ENCODE measurements around the gene ZNF335. TPM values are rescaled to one million over a fixed set of nuclear protein-coding genes. Genes with fewer than 3 reads are reported as not detected.

Gene ZNF335
- total and polyA plus RNA-seq, 2 of the 13 experiments (the other 11 are each of a cell fraction or from before 2014, with no cell fraction given), result 9.7 to 13.7 TPM

DNA sequence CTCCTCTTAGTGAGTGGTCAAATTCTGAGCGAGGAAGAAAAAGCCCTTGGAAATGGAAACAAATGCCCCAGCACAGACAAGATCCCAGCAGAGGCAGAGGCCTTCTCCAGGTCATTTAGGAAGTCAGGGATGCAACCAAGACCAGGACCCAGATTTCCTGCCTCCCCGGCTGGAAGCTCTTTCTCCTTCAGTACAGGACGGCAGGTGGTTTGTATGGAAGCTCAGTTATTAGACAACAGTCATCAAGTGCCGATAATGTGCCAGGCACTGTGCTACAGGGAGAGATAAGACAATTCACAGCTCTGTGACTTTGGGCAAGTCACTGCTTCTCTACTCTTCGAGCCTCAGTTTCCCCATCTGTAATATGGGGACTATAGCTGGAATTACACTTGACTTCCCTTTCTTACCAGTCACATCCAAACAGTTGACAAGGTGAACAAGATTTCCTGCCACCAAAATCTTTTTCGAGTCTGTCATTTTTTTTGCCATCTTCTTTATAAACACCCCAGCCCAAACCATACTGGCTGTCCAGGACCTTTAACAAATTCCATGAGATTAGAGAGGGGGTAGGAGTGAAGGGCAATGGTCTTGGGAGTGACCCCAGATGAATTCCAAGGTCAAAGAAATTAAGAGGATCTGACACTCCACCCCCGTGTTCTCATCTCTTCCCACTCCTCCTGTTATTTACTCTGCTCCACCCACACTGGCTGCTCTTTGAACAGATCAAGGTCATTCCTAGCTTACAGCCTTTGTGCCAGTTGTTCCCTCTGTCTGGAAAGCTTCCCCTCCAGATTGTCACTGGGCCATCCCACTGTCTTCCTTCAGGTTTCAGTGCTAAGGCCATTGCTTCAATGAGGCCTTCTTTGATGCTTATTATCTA is 42.8 kb upstream of the ZNF335 start (continued):
- TF ChIP-seq, protein P1, sequence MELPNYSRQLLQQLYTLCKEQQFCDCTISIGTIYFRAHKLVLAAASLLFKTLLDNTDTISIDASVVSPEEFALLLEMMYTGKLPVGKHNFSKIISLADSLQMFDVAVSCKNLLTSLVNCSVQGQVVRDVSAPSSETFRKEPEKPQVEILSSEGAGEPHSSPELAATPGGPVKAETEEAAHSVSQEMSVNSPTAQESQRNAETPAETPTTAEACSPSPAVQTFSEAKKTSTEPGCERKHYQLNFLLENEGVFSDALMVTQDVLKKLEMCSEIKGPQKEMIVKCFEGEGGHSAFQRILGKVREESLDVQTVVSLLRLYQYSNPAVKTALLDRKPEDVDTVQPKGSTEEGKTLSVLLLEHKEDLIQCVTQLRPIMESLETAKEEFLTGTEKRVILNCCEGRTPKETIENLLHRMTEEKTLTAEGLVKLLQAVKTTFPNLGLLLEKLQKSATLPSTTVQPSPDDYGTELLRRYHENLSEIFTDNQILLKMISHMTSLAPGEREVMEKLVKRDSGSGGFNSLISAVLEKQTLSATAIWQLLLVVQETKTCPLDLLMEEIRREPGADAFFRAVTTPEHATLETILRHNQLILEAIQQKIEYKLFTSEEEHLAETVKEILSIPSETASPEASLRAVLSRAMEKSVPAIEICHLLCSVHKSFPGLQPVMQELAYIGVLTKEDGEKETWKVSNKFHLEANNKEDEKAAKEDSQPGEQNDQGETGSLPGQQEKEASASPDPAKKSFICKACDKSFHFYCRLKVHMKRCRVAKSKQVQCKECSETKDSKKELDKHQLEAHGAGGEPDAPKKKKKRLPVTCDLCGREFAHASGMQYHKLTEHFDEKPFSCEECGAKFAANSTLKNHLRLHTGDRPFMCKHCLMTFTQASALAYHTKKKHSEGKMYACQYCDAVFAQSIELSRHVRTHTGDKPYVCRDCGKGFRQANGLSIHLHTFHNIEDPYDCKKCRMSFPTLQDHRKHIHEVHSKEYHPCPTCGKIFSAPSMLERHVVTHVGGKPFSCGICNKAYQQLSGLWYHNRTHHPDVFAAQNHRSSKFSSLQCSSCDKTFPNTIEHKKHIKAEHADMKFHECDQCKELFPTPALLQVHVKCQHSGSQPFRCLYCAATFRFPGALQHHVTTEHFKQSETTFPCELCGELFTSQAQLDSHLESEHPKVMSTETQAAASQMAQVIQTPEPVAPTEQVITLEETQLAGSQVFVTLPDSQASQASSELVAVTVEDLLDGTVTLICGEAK (IDR thresholded peaks at IDR 0.05), result no peak
- TF ChIP-seq, protein P1 (CRISPR knock-in tag; IDR thresholded peaks at IDR 0.05), result no peak; the same call in 1 of the 2 replicates
- TF ChIP-seq POGZ (CRISPR knock-in tag; IDR thresholded peaks at IDR 0.05) (peak; percentile 34; the same call in 1 of the 2 replicates), TAF1 (CRISPR knock-in tag; IDR thresholded peaks at IDR 0.05) (no peak), ZNF101 (CRISPR knock-in tag; IDR thresholded peaks at IDR 0.05; ENCODE audit: borderline replicate concordance, low read depth) (no peak), ZNF432 (CRISPR knock-in tag; IDR thresholded peaks at IDR 0.05; ENCODE audit: borderline replicate concordance) (no peak), IKZF4 (CRISPR knock-in tag; IDR thresholded peaks at IDR 0.05; ENCODE audit: borderline replicate concordance, low read depth, not compliant biosample characterization) (no peak), ZNF335 (CRISPR knock-in tag; IDR thresholded peaks at IDR 0.05) (no peak), ZBTB42 (CRISPR knock-in tag; IDR thresholded peaks at IDR 0.05) (no peak; the same call in 1 of the 2 replicates), ZNF570 (CRISPR knock-in tag; IDR thresholded peaks at IDR 0.05; ENCODE audit: borderline replicate concordance) (no peak)
- TF ChIP-seq, protein P2, sequence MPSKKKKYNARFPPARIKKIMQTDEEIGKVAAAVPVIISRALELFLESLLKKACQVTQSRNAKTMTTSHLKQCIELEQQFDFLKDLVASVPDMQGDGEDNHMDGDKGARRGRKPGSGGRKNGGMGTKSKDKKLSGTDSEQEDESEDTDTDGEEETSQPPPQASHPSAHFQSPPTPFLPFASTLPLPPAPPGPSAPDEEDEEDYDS (CRISPR knock-in tag; IDR thresholded peaks at IDR 0.05), result 0 out of 2 replicates have a peak, but pooled peaks have one; percentile 18
- TF ChIP-seq, protein P3, sequence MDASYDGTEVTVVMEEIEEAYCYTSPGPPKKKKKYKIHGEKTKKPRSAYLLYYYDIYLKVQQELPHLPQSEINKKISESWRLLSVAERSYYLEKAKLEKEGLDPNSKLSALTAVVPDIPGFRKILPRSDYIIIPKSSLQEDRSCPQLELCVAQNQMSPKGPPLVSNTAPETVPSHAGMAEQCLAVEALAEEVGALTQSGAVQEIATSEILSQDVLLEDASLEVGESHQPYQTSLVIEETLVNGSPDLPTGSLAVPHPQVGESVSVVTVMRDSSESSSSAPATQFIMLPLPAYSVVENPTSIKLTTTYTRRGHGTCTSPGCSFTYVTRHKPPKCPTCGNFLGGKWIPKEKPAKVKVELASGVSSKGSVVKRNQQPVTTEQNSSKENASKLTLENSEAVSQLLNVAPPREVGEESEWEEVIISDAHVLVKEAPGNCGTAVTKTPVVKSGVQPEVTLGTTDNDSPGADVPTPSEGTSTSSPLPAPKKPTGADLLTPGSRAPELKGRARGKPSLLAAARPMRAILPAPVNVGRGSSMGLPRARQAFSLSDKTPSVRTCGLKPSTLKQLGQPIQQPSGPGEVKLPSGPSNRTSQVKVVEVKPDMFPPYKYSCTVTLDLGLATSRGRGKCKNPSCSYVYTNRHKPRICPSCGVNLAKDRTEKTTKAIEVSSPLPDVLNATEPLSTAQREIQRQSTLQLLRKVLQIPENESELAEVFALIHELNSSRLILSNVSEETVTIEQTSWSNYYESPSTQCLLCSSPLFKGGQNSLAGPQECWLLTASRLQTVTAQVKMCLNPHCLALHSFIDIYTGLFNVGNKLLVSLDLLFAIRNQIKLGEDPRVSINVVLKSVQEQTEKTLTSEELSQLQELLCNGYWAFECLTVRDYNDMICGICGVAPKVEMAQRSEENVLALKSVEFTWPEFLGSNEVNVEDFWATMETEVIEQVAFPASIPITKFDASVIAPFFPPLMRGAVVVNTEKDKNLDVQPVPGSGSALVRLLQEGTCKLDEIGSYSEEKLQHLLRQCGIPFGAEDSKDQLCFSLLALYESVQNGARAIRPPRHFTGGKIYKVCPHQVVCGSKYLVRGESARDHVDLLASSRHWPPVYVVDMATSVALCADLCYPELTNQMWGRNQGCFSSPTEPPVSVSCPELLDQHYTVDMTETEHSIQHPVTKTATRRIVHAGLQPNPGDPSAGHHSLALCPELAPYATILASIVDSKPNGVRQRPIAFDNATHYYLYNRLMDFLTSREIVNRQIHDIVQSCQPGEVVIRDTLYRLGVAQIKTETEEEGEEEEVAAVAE (CRISPR knock-in tag; IDR thresholded peaks at IDR 0.05; ENCODE audit: borderline replicate concordance), result 0 out of 2 replicates have a peak, but pooled peaks have one; percentile 2

Data from HepG2 (cell line).